ENCODE measurements around the gene HSFX1. TPM values are rescaled to one million over a fixed set of nuclear protein-coding genes. Genes with fewer than 3 reads are reported as not detected.

The HSFX1 gene
- total RNA-seq, 2 donors from 2014 or later = 0.74 to 2.0 TPM

DNA sequence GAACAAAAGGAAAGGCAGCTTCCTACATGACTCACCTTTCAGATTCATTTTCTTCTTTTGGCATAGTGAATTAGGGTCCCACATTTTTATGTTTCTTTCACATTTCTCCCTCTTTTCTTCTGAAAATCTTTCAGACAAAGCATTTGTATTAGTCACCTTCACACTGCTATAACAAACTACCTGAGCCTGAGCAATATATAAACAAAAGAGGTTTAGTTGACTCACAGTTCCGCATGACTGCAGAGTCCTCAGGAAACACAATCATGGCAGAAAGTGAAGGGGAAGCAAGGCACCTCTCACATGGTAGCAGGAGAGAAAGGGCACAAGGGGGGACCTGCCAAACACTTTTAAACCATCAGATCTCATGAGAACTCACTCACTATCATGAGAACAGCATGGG, 44.8 kb downstream of the HSFX1 start:
- Histone ChIP-seq H3K27ac (no peak overlapping the region), H3K9me3 (no peaks in the 10 kb centered on the region), H3K36me3 (no peaks in the 10 kb centered on the region), H3K4me1 (no peaks in the 10 kb centered on the region), H3K9ac (ENCODE audit: low read depth in 2 of 2, low read length in 2 of 2) (no peak overlapping the region), H3K4me3 (no peak overlapping the region), H3K27me3 (no peaks in the 10 kb centered on the region)
- no peak for TF ChIP-seq CTCF (IDR thresholded peaks at IDR 0.05)
- DNase-seq = no peak
- intact Hi-C loops (cut with DNase I) = no loop called here

GRCh38 chrX:149819371-149819770, 45.5 kb downstream of the HSFX1 start:
- H3K4me3 ChIP-seq = no peak overlapping the region
- no peak for DNase-seq
- no peaks in the 10 kb centered on the region for H3K36me3 ChIP-seq
- no peak overlapping the region for H3K9ac ChIP-seq (ENCODE audit: low read depth in 2 of 2, low read length in 2 of 2)
- H3K4me1 ChIP-seq = no peaks in the 10 kb centered on the region
- intact Hi-C loops (cut with DNase I) = no loop called here
- H3K27ac ChIP-seq = no peak overlapping the region
- H3K9me3 ChIP-seq = no peaks in the 10 kb centered on the region
- TF ChIP-seq CTCF (IDR thresholded peaks at IDR 0.05) = no peak
- no peaks in the 10 kb centered on the region for H3K27me3 ChIP-seq

DNA sequence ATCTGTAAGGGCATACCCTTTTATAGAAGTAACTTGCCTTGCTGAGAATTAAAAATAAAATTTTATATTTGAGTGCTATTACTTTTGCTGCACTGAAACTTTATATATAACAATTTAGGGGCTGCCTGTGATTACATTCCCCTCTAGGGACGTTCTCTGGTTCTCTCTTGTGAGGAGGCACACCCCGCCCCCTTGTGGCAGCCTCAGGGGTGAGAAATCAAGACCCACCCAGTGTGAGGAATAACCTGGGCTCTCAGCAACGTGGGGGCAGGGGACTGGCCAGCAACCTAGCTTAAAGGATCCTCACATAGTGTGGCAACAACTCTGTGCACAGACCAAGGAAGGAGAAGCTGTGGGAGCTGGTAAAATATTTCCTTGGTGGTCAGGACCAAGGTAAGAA, 51.6 kb downstream of the HSFX1 start:
- H3K27ac ChIP-seq = no peak overlapping the region
- no peak overlapping the region for H3K9ac ChIP-seq (ENCODE audit: low read depth in 2 of 2, low read length in 2 of 2)
- intact Hi-C loops (cut with DNase I) = no loop called here
- H3K4me3 ChIP-seq = no peak overlapping the region
- H3K27me3 ChIP-seq = no peaks in the 10 kb centered on the region
- no peaks in the 10 kb centered on the region for H3K36me3 ChIP-seq
- TF ChIP-seq CTCF (IDR thresholded peaks at IDR 0.05) = no peak
- no peaks in the 10 kb centered on the region for H3K9me3 ChIP-seq
- no peaks in the 10 kb centered on the region for H3K4me1 ChIP-seq
- no peak for DNase-seq

Other genes with a start within 250 kb of the HSFX1 start
- gene EOLA1, start 233.1 kb upstream of the HSFX1 start, total RNA-seq = 10 to 100 TPM; 27.1 to 30.9 TPM
- gene HSFX3, start 224.1 kb upstream of the HSFX1 start, total RNA-seq = not detected
- gene MAGEA9B, start 186.6 kb upstream of the HSFX1 start, total RNA-seq = not detected
- not detected for gene HSFX2, start 178.8 kb upstream of the HSFX1 start, total RNA-seq
- 10 to 100 TPM; 12.5 to 18.8 TPM for gene TMEM185A, start 142.3 kb upstream of the HSFX1 start, total RNA-seq
- gene MAGEA11, start 62.0 kb upstream of the HSFX1 start, total RNA-seq = not detected
- gene MAGEA9, start 7.9 kb downstream of the HSFX1 start, total RNA-seq = not detected
- gene MAGEA8, start 107.1 kb downstream of the HSFX1 start, total RNA-seq = not detected
- not detected for gene HSFX4, start 155.5 kb downstream of the HSFX1 start, total RNA-seq
- gene EOLA2, start 164.4 kb downstream of the HSFX1 start, total RNA-seq = 10 to 100 TPM; 28.2 to 28.4 TPM